Umbilical cord (tissue), 2 donors: ENCODE data around the gene NIPAL4. TPM values are rescaled to one million over a fixed set of nuclear protein-coding genes. Genes with fewer than 3 reads are reported as not detected.
A peak's percentile ranks its signal among the peaks of the same experiment; 100 is the strongest.

Experiments
- DNase-seq: peaks from one replicate; pipeline ENCODE4 v3.0.0-alpha.2; 2015; ENCODE audit warnings: low spot score
- total RNA-seq: library from RNA; depleted of rRNA; stranded (reverse); fragments of >200 nt; gene quantifications from one replicate; pipeline ENCODE4 v1.2.3, GENCODE V29; 2014; ENCODE audit warnings: low replicate concordance; ENCODE audit not compliant: insufficient read depth

NIPAL4 gene
- total RNA-seq, 1 donor from 2014 or later = 5.8 TPM

DNA sequence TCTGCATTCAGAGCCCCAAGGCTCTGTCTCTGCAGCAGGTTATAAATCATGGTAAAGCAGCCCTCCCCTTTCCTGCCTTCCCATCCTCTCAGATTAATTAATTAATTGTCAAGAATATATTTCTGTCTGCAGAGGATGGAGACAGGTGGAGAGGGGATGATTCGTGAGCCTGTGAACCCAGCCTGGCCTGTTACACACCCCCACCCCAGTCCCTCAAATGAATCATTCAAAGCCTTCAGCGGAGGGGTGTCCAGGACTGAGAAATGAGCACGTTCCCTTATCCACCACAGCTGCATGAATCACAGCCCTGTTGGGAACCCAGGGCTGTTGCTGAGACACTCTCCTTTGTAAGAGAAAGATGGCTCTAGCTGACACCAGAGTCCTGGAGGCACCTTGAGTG is 56.0 kb downstream of the NIPAL4 start:
- peak; percentile 50 for DNase-seq

DNA sequence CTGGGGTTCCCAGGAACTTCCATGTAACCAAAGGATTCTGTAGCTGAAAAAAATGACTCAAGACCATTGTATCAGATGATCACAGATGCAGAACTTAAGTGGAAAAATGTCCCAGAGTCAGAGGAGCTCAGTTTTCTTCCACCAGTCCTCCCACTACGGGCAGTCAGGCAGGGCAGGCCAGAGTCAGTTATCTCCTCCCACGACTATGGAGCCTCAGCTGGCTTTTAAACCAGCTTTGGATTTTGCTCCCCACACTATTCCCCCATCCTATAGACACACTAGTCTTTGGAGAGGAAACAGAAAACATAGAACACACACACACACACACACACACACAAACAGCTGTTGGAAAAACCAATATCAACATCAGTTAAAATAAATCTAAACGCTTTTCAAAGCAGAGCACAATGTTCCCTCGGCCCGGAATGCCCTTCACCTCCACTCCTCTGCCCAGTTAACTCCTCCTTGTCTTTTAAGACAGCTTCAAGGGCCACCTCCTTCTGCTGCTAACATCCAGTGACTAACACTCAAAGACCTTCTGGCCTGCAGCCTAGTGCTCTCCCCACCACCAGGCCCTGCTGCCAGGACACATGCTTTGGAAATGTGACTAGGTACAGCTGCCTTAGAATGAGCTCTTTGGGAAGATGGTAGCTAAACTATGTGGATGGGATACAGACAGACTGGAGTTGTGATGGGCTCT is 56.8 kb downstream of the NIPAL4 start:
- DNase-seq = peak; percentile 57

DNA sequence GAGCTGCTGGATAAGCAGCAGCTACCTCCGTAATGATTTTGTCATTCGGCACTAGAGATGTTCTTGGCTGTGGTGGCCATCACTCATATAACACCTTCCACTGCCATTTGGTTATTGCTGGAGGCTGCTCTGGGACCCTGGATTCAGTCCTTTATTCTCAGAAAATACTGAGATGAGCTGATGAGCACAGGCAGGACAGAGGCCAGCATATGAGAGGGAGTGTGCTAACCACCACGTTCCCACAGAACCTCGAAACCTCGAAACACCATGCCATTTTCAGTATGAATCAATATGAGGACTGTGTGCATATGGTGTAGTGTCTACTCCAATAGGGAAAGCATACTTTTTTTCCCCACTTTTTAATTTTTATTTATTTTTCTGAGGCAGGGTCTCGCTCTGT is 59.0 kb downstream of the NIPAL4 start:
- DNase-seq = no peak

GRCh38 chr5:157519579-157520253 is 59.7 kb downstream of the NIPAL4 start:
- DNase-seq = no peak

- DNase-seq = no peak
Observed at GRCh38 chr5:157520911-157521703, 61.1 kb downstream of the NIPAL4 start.

DNA sequence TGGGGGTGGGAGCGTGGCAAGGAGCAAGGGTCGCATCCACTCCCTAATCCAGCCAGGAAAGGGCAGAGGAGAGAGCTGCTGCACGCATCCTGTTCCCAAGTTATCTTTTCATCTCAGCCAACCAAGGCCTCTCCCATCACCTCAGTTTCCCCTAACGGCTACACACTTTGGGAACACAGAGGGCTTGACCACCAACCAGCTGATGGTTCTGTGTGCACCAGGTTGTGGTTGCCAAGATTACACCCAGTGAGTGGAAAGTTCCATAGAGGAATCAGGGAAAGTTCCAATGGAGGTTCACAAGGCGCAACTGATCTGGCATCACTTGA is 61.7 kb downstream of the NIPAL4 start:
- DNase-seq = no peak

DNA sequence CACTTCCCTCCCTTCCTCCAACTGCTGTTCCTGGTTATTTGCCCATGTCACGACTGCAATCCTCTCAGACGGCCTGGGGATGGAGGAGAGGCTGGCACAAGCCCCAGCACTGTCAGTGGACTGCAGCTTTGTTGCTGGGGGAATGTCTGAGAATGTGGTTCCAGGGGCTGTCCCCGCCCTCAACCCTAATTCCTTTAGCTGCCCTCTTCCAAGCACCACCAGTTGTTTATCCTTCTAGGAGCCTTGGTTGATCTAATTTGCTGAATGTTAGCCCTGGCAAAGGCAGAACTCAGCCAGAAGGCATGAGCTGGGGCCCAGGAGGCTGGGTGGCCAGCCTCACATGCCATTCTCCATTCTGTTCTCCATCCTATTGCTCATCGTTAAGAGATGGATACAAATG is 64.0 kb downstream of the NIPAL4 start:
- DNase-seq = no peak

Other genes starting within 250 kb of the NIPAL4 start
- gene CYFIP2, start 194.1 kb upstream of the NIPAL4 start, total RNA-seq = 319 TPM
- gene ADAM19, start 115.6 kb downstream of the NIPAL4 start, total RNA-seq = 88.1 TPM
- gene SOX30, start 192.2 kb downstream of the NIPAL4 start, total RNA-seq = 6.3 TPM
- not detected for gene C5orf52, start 211.3 kb downstream of the NIPAL4 start, total RNA-seq